GM15510 (cell line): ENCODE results near the gene MYO3A.

Experiments used
- POLR2A ChIP-seq: IDR thresholded peaks from 3 replicates; pipeline ENCODE4 v1.6.1; 2011; ENCODE audit warnings: borderline replicate concordance; ENCODE audit not compliant: insufficient read length; ENCODE audit errors: extremely low read depth

Gene MYO3A

GRCh38 chr10:26242706-26243350 is 308.8 kb downstream of the MYO3A start:
- TF ChIP-seq POLR2A, result no peak

GRCh38 chr10:26243351-26243720 is 309.3 kb downstream of the MYO3A start:
- TF ChIP-seq POLR2A, result no peak

GRCh38 chr10:26249681-26250080 is 315.7 kb downstream of the MYO3A start:
- no peak for TF ChIP-seq POLR2A

GRCh38 chr10:26251925-26252324 is 317.9 kb downstream of the MYO3A start:
- TF ChIP-seq POLR2A, result no peak

GRCh38 chr10:26254616-26255015 is 320.6 kb downstream of the MYO3A start:
- TF ChIP-seq POLR2A, result no peak

GRCh38 chr10:26259341-26259740 is 325.3 kb downstream of the MYO3A start:
- TF ChIP-seq POLR2A, result no peak
